IMR-90 (cell line): ENCODE results near the gene ZNF813. TPM values are rescaled to one million over a fixed set of nuclear protein-coding genes. Genes with fewer than 3 reads are reported as not detected.

Source experiments
- ATAC-seq: fragments of 200-7000 bp; cut with Tn5 transposase; 2 replicates; pipeline ENCODE4 v1.9.1; 2020; ENCODE audit warnings: low read depth, mild to moderate bottlenecking, moderate library complexity
- BruUV-seq: library from RNA; stranded (reverse); fragments of 400-500 nt; replicated peaks from 2 replicates; lab custom pipeline; 2021; lab: Mats Ljungman, UMichigan
- CTCF ChIA-PET: fragments of 300-600 bp; formaldehyde crosslinking; extraction: SDS; loops from one replicate; lab custom pipeline; 2021; ENCODE audit warnings: antibody characterized with exemption; lab: Yijun Ruan, JAX
- POLR2A ChIA-PET: fragments of 300-600 bp; sonication (Branson Sonifier 250); formaldehyde crosslinking; loops from one replicate; lab custom pipeline; 2022; ENCODE audit warnings: antibody characterized with exemption; ENCODE audit not compliant: unreplicated experiment; lab: Charles Lee
- DNase-seq: peaks from one replicate; pipeline ENCODE4 v3.0.0; 2013
- H2AFZ ChIP-seq: replicated peaks from 2 replicates; pipeline ENCODE3; 2013; ENCODE audit warnings: low read length, mild to moderate bottlenecking; ENCODE audit not compliant: poor library complexity
- H2AK5ac ChIP-seq: 2 replicates; pipeline ENCODE4 v1.6.1; 2013; ENCODE audit warnings: low read depth, low read length, inconsistent platforms
- H2AK9ac ChIP-seq: replicated peaks from 2 replicates; pipeline ENCODE3; 2013; ENCODE audit warnings: mild to moderate bottlenecking, low read depth, low read length, moderate library complexity; ENCODE audit not compliant: poor library complexity
- H2BK120ac ChIP-seq: 2 replicates; pipeline ENCODE4 v1.6.1; 2013; ENCODE audit warnings: low read depth, low read length, inconsistent platforms
- H2BK15ac ChIP-seq: 3 replicates; pipeline ENCODE4 v1.6.1; 2013; ENCODE audit warnings: low read depth, low read length, inconsistent platforms
- H2BK20ac ChIP-seq: 2 replicates; pipeline ENCODE4 v1.6.1; 2013; ENCODE audit warnings: low read depth, mild to moderate bottlenecking, inconsistent platforms, low read length, moderate library complexity
- H2BK5ac ChIP-seq: 2 replicates; pipeline ENCODE4 v1.6.1; 2013; ENCODE audit warnings: mild to moderate bottlenecking, low read depth, low read length, inconsistent platforms; ENCODE audit not compliant: poor library complexity, severe bottlenecking
- H3K14ac ChIP-seq: replicated peaks from 2 replicates; pipeline ENCODE4 v1.6.1; 2013; ENCODE audit warnings: low read depth, low read length, inconsistent platforms
- H3K18ac ChIP-seq: 2 replicates; pipeline ENCODE4 v1.6.1; 2013; ENCODE audit warnings: low read depth, low read length, control low read depth
- H3K23ac ChIP-seq: 2 replicates; pipeline ENCODE4 v1.6.1; 2013; ENCODE audit warnings: low read depth, low read length, inconsistent platforms
- H3K27ac ChIP-seq: 2 replicates; pipeline ENCODE4 v1.5.1; 2013; ENCODE audit warnings: mild to moderate bottlenecking, control low read depth, low read length; ENCODE audit not compliant: insufficient read depth
- H3K27me3 ChIP-seq: 2 replicates; pipeline ENCODE4 v1.6.1; 2013; ENCODE audit warnings: low read length; ENCODE audit not compliant: control insufficient read depth, insufficient read depth
- H3K36me3 ChIP-seq: 2 replicates; pipeline ENCODE4 v1.6.1; 2013; ENCODE audit warnings: low read length, mixed read lengths; ENCODE audit not compliant: control insufficient read depth, insufficient read depth
- H3K4ac ChIP-seq: 2 replicates; pipeline ENCODE4 v1.6.1; 2013; ENCODE audit warnings: low read depth, low read length, inconsistent platforms
- H3K4me1 ChIP-seq: 2 replicates; pipeline ENCODE4 v1.6.1; 2013; ENCODE audit warnings: low read length, mixed read lengths; ENCODE audit not compliant: control insufficient read depth, insufficient read depth
- H3K4me2 ChIP-seq: 2 replicates; pipeline ENCODE4 v1.6.1; 2013; ENCODE audit warnings: low read depth, mild to moderate bottlenecking, control low read depth, low read length, moderate library complexity
- H3K4me3 ChIP-seq: 2 replicates; pipeline ENCODE4 v1.5.1; 2013; ENCODE audit warnings: low read depth, mild to moderate bottlenecking, control low read depth, low read length, moderate library complexity; ENCODE audit not compliant: insufficient read depth
- H3K56ac ChIP-seq: 2 replicates; pipeline ENCODE4 v1.6.1; 2013; ENCODE audit warnings: low read length, inconsistent platforms; ENCODE audit not compliant: insufficient read depth; ENCODE audit errors: extremely low read depth
- H3K79me1 ChIP-seq, 2 experiments: 2 replicates each; pipeline ENCODE4 v1.6.1; 2013; ENCODE audit warnings: low read length in 2 of 2, inconsistent platforms in 1 of 2, low read depth in 1 of 2
- H3K9ac ChIP-seq: 2 replicates; pipeline ENCODE4 v1.6.1; 2013; ENCODE audit warnings: low read depth, low read length, control low read depth
- H3K9me1 ChIP-seq: 2 replicates; pipeline ENCODE4 v1.6.1; 2013; ENCODE audit warnings: low read length, inconsistent platforms; ENCODE audit not compliant: insufficient read depth
- H3K9me3 ChIP-seq: 2 replicates; pipeline ENCODE4 v1.6.1; 2013; ENCODE audit warnings: low read length; ENCODE audit not compliant: control insufficient read depth, insufficient read depth
- H4K20me1 ChIP-seq: 2 replicates; pipeline ENCODE4 v1.6.1; 2013; ENCODE audit warnings: low read length, inconsistent platforms; ENCODE audit not compliant: insufficient read depth
- H4K5ac ChIP-seq: 2 replicates; pipeline ENCODE4 v1.6.1; 2013; ENCODE audit warnings: mild to moderate bottlenecking, low read depth, low read length, control low read depth
- H4K8ac ChIP-seq, 2 experiments: 2 replicates each; pipeline ENCODE4 v1.6.1; 2013; ENCODE audit warnings: low read depth in 2 of 2, low read length in 2 of 2, control low read depth in 1 of 2, inconsistent platforms in 1 of 2
- H4K91ac ChIP-seq: 2 replicates; pipeline ENCODE4 v1.6.1; 2013; ENCODE audit warnings: low read depth, low read length, inconsistent platforms; ENCODE audit not compliant: insufficient read depth
- BHLHE40 ChIP-seq: fragments of 150-350 bp; IDR thresholded peaks from 2 replicates; pipeline ENCODE4 v1.6.1; 2016; ENCODE audit warnings: mild to moderate bottlenecking, low read depth, low read length
- CEBPB ChIP-seq: IDR thresholded peaks from 2 replicates; pipeline ENCODE4 v1.6.1; 2012; ENCODE audit warnings: low read depth, low read length, improper control_type of control experiment
- CHD1 ChIP-seq: IDR thresholded peaks from 2 replicates; pipeline ENCODE4 v1.6.1; 2012; ENCODE audit warnings: low read depth, low read length, improper control_type of control experiment
- CTCF ChIP-seq: conservative IDR thresholded peaks from 2 replicates; pipeline ENCODE4 v1.5.1; 2012; ENCODE audit warnings: mild to moderate bottlenecking, low read depth, low read length, improper control_type of control experiment
- ELK1 ChIP-seq: fragments of 150-350 bp; IDR thresholded peaks from 2 replicates; pipeline ENCODE4 v1.6.1; 2016; ENCODE audit warnings: low read depth, mild to moderate bottlenecking, low read length, moderate library complexity, borderline replicate concordance
- FOS ChIP-seq: fragments of 150-350 bp; IDR thresholded peaks from 2 replicates; pipeline ENCODE4 v1.6.1; 2016; ENCODE audit warnings: low read depth, low read length
- MAFK ChIP-seq: IDR thresholded peaks from 2 replicates; pipeline ENCODE4 v1.6.1; 2012; ENCODE audit warnings: low read depth, low read length, improper control_type of control experiment
- MAZ ChIP-seq: IDR thresholded peaks from 2 replicates; pipeline ENCODE4 v1.6.1; 2012; ENCODE audit warnings: low read depth, mild to moderate bottlenecking, low read length, improper control_type of control experiment, moderate library complexity, borderline replicate concordance
- MXI1 ChIP-seq: IDR thresholded peaks from 2 replicates; pipeline ENCODE4 v1.6.1; 2012; ENCODE audit warnings: low read depth, mild to moderate bottlenecking, low read length, moderate library complexity, borderline replicate concordance
- POLR2A ChIP-seq: IDR thresholded peaks from 2 replicates; pipeline ENCODE4 v1.6.1; 2012; ENCODE audit warnings: mild to moderate bottlenecking, low read depth, low read length
- RAD21 ChIP-seq: IDR thresholded peaks from 2 replicates; pipeline ENCODE4 v1.6.1; 2012; ENCODE audit warnings: low read length, improper control_type of control experiment
- RCOR1 ChIP-seq: IDR thresholded peaks from 2 replicates; pipeline ENCODE4 v1.6.1; 2012; ENCODE audit warnings: mild to moderate bottlenecking, low read length, improper control_type of control experiment; ENCODE audit not compliant: insufficient replicate concordance
- RFX5 ChIP-seq: IDR thresholded peaks from 2 replicates; pipeline ENCODE4 v1.8.0; 2012; ENCODE audit warnings: low read depth, mild to moderate bottlenecking, low read length, moderate library complexity
- SMC3 ChIP-seq: fragments of 150-350 bp; IDR thresholded peaks from 2 replicates; pipeline ENCODE4 v1.6.1; 2016; ENCODE audit warnings: low read depth, mild to moderate bottlenecking, antibody characterized with exemption, low read length, moderate library complexity
- USF2 ChIP-seq: fragments of 150-350 bp; IDR thresholded peaks from 2 replicates; pipeline ENCODE4 v1.6.1; 2017; ENCODE audit warnings: mild to moderate bottlenecking, antibody characterized with exemption, low read length, low read depth
- WGBS, 2 experiments: methylation state at CpG; one replicate each; pipeline versions ENCODE4 v1.1.5 to v1.1.7; 2013; ENCODE audit warnings: missing lambda C conversion rate in 2 of 2; ENCODE audit not compliant: insufficient read length in 1 of 2; ENCODE audit errors: extremely low coverage in 2 of 2; 5-methylcytosine and 5-hydroxymethylcytosine counted together
- dilution Hi-C: fragments of 300-500 bp; cut with HindIII; formaldehyde crosslinking; loops from one replicate; pipeline ENCODE4 v1.14.3; 2018; ENCODE audit warnings: low sequenced_read_pairs; ENCODE audit not compliant: unreplicated experiment
- in situ Hi-C: fragments of 300-500 bp; cut with MboI; formaldehyde crosslinking; loops from 3 replicates; pipeline ENCODE4 v1.14.3; 2019; ENCODE audit warnings: low sequenced_read_pairs, inconsistent platforms, mixed read lengths
- intact Hi-C: fragments of 100-400 bp; cut with micrococcal nuclease; formaldehyde crosslinking; loops from 2 replicates; pipeline ENCODE4 v1.10.0; 2022
- polyA plus RNA-seq, 3 experiments: library from polyadenylated mRNA; depleted of rRNA; stranded (reverse); fragments of >200 nt; gene quantifications; 2 replicates each; pipeline ENCODE4 v1.2.3, GENCODE V29; 2012; ENCODE audit warnings: low replicate concordance in 1 of 3
- total RNA-seq: library from RNA; depleted of rRNA; stranded (reverse); fragments of >200 nt; gene quantifications from 2 replicates; pipeline ENCODE4 v1.2.3, GENCODE V29; 2012

ZNF813 gene
- total and polyA plus RNA-seq, 2 of the 4 experiments (the other 2 are of a cell fraction), result 0.82 to 3.4 TPM

- Histone ChIP-seq H3K18ac (no peak overlapping the region), H2AFZ (peak overlapping the region; percentile 39), H3K36me3 (0 out of 2 replicates have a peak, but pooled peaks cover 2% of the 10 kb centered on the region), H3K4me2 (0 out of 2 replicates have a peak overlapping the region, but pooled peaks have one; percentile 36), H3K4me1 (no peaks in the 10 kb centered on the region), H3K9me3 (peaks cover 10% of the 10 kb centered on the region), H3K14ac (no peak overlapping the region), H3K27me3 (no peaks in the 10 kb centered on the region), H3K4me3 (no peak overlapping the region), H4K5ac (no peak overlapping the region), H4K8ac (no peak overlapping the region), H2BK120ac (no peak overlapping the region), H3K23ac (no peak overlapping the region), H3K9ac (no peak overlapping the region), H2BK20ac (no peak overlapping the region), H3K79me1 (no peaks in the 10 kb centered on the region), H2AK5ac (no peak overlapping the region), H4K91ac (no peak overlapping the region), H3K4ac (no peak overlapping the region), H2AK9ac (no peak overlapping the region), H2BK15ac (no peak overlapping the region), H4K20me1 (no peaks in the 10 kb centered on the region), H2BK5ac (no peak overlapping the region), H3K9me1 (no peaks in the 10 kb centered on the region), H3K56ac (no peak overlapping the region), H3K27ac (no peak overlapping the region)
- CTCF ChIA-PET, result no interaction called here
- in situ Hi-C loops, result no loop called here
- dilution Hi-C loops, result no loop called here
- POLR2A ChIA-PET, result no interaction called here
- TF ChIP-seq RCOR1, result no peak
- no peak for TF ChIP-seq MAZ
- no peak for TF ChIP-seq BHLHE40
- TF ChIP-seq SMC3, result no peak
- TF ChIP-seq FOS, result no peak
- no peak for TF ChIP-seq MXI1
- TF ChIP-seq RAD21, result no peak
- no peak for TF ChIP-seq MAFK
- TF ChIP-seq POLR2A, result no peak
- TF ChIP-seq RFX5, result no peak
- TF ChIP-seq ELK1, result no peak
- TF ChIP-seq CTCF, result no peak
- TF ChIP-seq CEBPB, result no peak
- no peak for TF ChIP-seq USF2
- no peak for TF ChIP-seq CHD1
- no peak for ATAC-seq
- DNase-seq, result no peak
- no TSS peak for BruUV-seq
- 33% methylated on average over 6 of the region's 14 CpGs; no CpG with 5 or more reads in 1 of the 2 experiments for WGBS, 2 experiments
- intact Hi-C loops, result no loop called here
Measured at GRCh38 chr19:53462861-53463260, 4.7 kb upstream of the ZNF813 start.
